PC-3 (cell line): ENCODE results near the gene REG3A. TPM values are rescaled to one million over a fixed set of nuclear protein-coding genes. Genes with fewer than 3 reads are reported as not detected.

ENCODE experiments used
- ATAC-seq: fragments of 200-7000 bp; cut with Tn5 transposase; 2 replicates; pipeline ENCODE4 v1.9.1; 2020; ENCODE audit warnings: mild to moderate bottlenecking, moderate library complexity
- BruUV-seq: library from RNA; stranded (reverse); fragments of 400-500 nt; replicated peaks from 2 replicates; lab custom pipeline; 2021; lab: Mats Ljungman, UMichigan
- CTCF ChIA-PET: fragments of 300-600 bp; sonication (Branson Sonifier 250); formaldehyde crosslinking; loops from one replicate; lab custom pipeline; 2022; ENCODE audit warnings: antibody characterized with exemption; lab: Charles Lee
- POLR2A ChIA-PET: fragments of 300-600 bp; sonication (Branson Sonifier 250); formaldehyde crosslinking; loops from one replicate; lab custom pipeline; 2022; ENCODE audit warnings: antibody characterized with exemption; ENCODE audit not compliant: unreplicated experiment; lab: Charles Lee
- DNase-seq: peaks from one replicate; pipeline ENCODE4 v3.0.0-alpha.2; 2015
- H2AFZ ChIP-seq: fragments of 300-600 bp; sonication (generic); 2 replicates; pipeline ENCODE4 v1.6.0; 2016; ENCODE audit warnings: antibody characterized with exemption, low read length
- H3F3A ChIP-seq: fragments of 300-600 bp; sonication (generic); one replicate; pipeline ENCODE4 v1.6.0; 2017; ENCODE audit warnings: antibody characterized with exemption, low read length, control low read depth, mild to moderate bottlenecking; ENCODE audit not compliant: unreplicated experiment
- H3K27ac ChIP-seq: fragments of 300-600 bp; sonication (generic); 2 replicates; pipeline ENCODE4 v1.5.1; 2016; ENCODE audit warnings: mild to moderate bottlenecking, low read length
- H3K27me3 ChIP-seq: fragments of 300-600 bp; sonication (generic); 2 replicates; pipeline ENCODE4 v1.6.1; 2016; ENCODE audit warnings: low read length, mixed read lengths
- H3K36me3 ChIP-seq: fragments of 300-600 bp; sonication (generic); 2 replicates; pipeline ENCODE4 v1.6.1; 2016; ENCODE audit warnings: low read depth, mixed run types, low read length, mixed read lengths
- H3K4me1 ChIP-seq: fragments of 300-600 bp; sonication (generic); 2 replicates; pipeline ENCODE4 v1.5.1; 2016; ENCODE audit warnings: low read length; ENCODE audit not compliant: insufficient read depth
- H3K4me2 ChIP-seq: fragments of 300-600 bp; sonication (generic); 2 replicates; pipeline ENCODE4 v1.6.0; 2016; ENCODE audit warnings: low read length
- H3K4me3 ChIP-seq: fragments of 300-600 bp; sonication (generic); 2 replicates; pipeline ENCODE4 v1.5.1; 2016; ENCODE audit warnings: mild to moderate bottlenecking, low read length, mixed read lengths
- H3K79me2 ChIP-seq: fragments of 300-600 bp; sonication (generic); 2 replicates; pipeline ENCODE4 v1.6.1; 2017; ENCODE audit warnings: low read length, mixed read lengths
- H3K9ac ChIP-seq: fragments of 300-600 bp; sonication (generic); 2 replicates; pipeline ENCODE4 v1.6.0; 2016; ENCODE audit warnings: mild to moderate bottlenecking, low read length
- H3K9me2 ChIP-seq: fragments of 300-600 bp; sonication (generic); replicated peaks from 2 replicates; pipeline ENCODE4 v1.6.1; 2016; ENCODE audit warnings: mixed run types, low read length, mixed read lengths
- H3K9me3 ChIP-seq: fragments of 300-600 bp; sonication (generic); 2 replicates; pipeline ENCODE4 v1.6.1; 2016; ENCODE audit warnings: low read length, mixed read lengths
- H4K20me1 ChIP-seq: fragments of 300-600 bp; sonication (generic); 2 replicates; pipeline ENCODE4 v1.6.1; 2016; ENCODE audit warnings: low read length, mixed read lengths
- CTCF ChIP-seq: fragments of 300-600 bp; sonication (generic); conservative IDR thresholded peaks from 2 replicates; pipeline ENCODE4 v1.5.1; 2017; ENCODE audit warnings: antibody characterized with exemption, low read depth, mild to moderate bottlenecking, low read length
- EZH2 ChIP-seq: fragments of 300-600 bp; sonication (generic); IDR thresholded peaks from one replicate; pipeline ENCODE4 v1.6.1; 2017; ENCODE audit warnings: antibody characterized with exemption, mild to moderate bottlenecking, low read length; ENCODE audit not compliant: unreplicated experiment
- EZH2phosphoT487 ChIP-seq: fragments of 300-600 bp; sonication (generic); IDR thresholded peaks from 2 replicates; pipeline ENCODE4 v1.6.1; 2018; ENCODE audit warnings: mild to moderate bottlenecking, antibody characterized with exemption, low read length, borderline replicate concordance
- intact Hi-C: fragments of 100-400 bp; cut with micrococcal nuclease; formaldehyde crosslinking; loops from 2 replicates; pipeline ENCODE4 v1.9.0; 2023
- total RNA-seq: library from RNA; depleted of rRNA; stranded (reverse); fragments of >200 nt; gene quantifications from 2 replicates; pipeline ENCODE4 v1.2.3, GENCODE V29; 2014

REG3A gene
- total RNA-seq, 1 experiment from 2014 or later = not detected

GRCh38 chr2:79116997-79117928, 42.3 kb downstream of the REG3A start:
- intact Hi-C loops = no loop called here
- no peak for TF ChIP-seq CTCF
- no peak for TF ChIP-seq EZH2phosphoT487
- TF ChIP-seq EZH2 = no peak
- Histone ChIP-seq H3K27ac (no peak overlapping the region), H4K20me1 (no peaks in the 10 kb centered on the region), H3K9me2 (no peaks in the 10 kb centered on the region), H3K79me2 (no peaks in the 10 kb centered on the region), H3F3A (no peaks in the 10 kb centered on the region), H3K36me3 (no peaks in the 10 kb centered on the region), H3K4me1 (no peaks in the 10 kb centered on the region), H3K27me3 (no peaks in the 10 kb centered on the region), H3K9ac (no peak overlapping the region), H3K4me2 (no peak overlapping the region), H2AFZ (no peak overlapping the region), H3K4me3 (no peak overlapping the region), H3K9me3 (0 out of 2 replicates have a peak, but pooled peaks cover 5% of the 10 kb centered on the region)
- ATAC-seq = no peak
- DNase-seq = no peak
- BruUV-seq = no TSS peak
- POLR2A ChIA-PET = no interaction called here
- CTCF ChIA-PET = no interaction called here

GRCh38 chr2:79114797-79115494, 44.6 kb downstream of the REG3A start:
- Histone ChIP-seq H3K27me3 (no peaks in the 10 kb centered on the region), H3K4me1 (no peaks in the 10 kb centered on the region), H3K9me3 (0 out of 2 replicates have a peak, but pooled peaks cover 5% of the 10 kb centered on the region), H4K20me1 (no peaks in the 10 kb centered on the region), H3K9ac (no peak overlapping the region), H3K36me3 (no peaks in the 10 kb centered on the region), H3K79me2 (no peaks in the 10 kb centered on the region), H3K27ac (no peak overlapping the region), H3K9me2 (no peaks in the 10 kb centered on the region), H3K4me3 (no peak overlapping the region), H3F3A (no peaks in the 10 kb centered on the region), H3K4me2 (no peak overlapping the region), H2AFZ (no peak overlapping the region)
- intact Hi-C loops = no loop called here
- ChIA-PET POLR2A (no interaction called here), CTCF (no interaction called here)
- TF ChIP-seq EZH2 = no peak
- TF ChIP-seq CTCF = no peak
- no peak for TF ChIP-seq EZH2phosphoT487
- no peak for ATAC-seq
- DNase-seq = no peak
- no TSS peak for BruUV-seq
